Measurements from ENCODE around the gene ADM.

ADM gene

GRCh38 chr11:10291801-10292638, 12.9 kb upstream of the ADM start:
- no peak for DNase-seq

DNA sequence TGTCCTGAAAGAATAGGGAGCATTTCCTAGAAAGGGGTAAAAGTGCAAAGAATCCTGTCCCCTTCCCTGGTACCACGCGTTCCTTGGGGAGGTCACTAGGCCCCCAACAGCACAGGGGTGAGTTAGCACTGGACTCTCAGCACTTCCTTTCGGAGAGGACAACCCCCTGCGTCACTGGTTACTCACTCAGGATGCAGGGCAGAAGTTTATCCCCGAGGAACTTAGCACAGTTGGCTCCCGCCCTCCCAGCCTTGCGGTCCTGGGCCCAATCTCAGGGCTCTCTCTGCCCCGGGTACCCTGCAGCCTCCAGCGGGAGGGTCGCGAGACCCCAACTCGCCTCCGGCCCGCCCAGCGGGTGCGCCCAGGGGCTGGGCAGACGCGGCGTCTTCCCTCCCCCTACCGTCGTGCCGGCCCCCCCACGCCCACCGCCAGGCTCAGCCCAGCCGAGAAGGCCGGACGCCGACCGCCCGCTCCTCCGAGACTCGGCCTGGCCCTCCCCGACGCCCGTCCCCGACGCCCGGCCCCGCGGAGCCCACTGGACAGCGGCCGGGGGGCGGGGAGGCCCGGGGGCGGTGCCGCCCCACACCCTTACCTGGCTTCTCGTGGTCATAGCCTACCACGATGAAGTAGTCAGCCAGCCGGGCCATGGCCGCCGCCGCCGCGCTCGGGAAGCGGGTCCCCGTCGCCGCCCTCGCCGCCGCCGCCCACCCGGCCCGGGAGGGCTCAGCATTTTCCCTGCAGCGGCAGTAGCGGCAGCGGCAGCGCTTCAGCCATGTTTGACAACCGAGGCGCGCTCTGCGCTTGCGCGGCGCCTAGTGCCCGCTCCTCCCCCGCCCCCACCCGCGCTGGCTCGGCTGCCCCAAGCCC, 11.2 kb upstream of the ADM start, which contains the start of gene SBF2:
Gene SBF2 (minus strand): TSS at position 797 of the 867 bp plus-strand sequence. CDS start 150 bp downstream, at position 647.
- DNase-seq, result no peak

DNA sequence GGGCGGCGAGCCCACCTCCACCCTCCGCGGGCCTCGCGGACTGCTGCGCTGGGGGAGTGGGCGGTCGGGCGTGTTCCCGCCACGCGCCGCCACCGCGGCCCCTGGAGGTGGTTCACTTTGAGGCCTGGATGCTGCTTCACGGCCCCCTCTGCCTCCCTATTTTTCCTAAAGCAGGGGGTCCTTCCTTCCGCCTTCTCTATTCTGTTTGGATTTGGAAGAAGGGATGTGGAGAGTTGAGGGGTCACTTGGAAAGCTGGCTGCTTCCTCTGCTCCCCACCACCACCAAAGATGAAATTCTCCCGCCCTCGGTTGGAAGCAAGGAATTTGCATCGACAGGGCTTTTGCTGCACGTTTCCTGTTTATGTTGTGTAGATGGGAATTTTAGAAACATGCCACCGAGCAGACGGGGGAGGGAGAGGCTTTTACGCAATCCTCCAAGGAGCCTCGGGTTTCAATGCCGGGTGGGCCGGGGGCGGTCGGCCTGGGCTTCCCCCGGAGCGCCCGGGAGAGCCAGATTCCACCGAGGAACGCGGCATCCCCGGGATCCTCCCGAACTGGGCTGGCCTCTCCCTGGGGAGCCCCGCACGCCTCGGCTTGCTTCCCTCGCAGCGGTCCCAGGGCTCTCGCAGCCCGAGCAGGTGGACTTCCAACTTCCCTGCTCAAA, 10.5 kb upstream of the ADM start:
- DNase-seq, result no peak

- no peak for DNase-seq
These were observed 9.6 kb upstream of the ADM start for GRCh38 chr11:10295064-10295901.

- DNase-seq, result no peak
These were observed 6.5 kb upstream of the ADM start for GRCh38 chr11:10298342-10298741.

- no peak for DNase-seq
These were observed 3.1 kb upstream of the ADM start for GRCh38 chr11:10301656-10302358.

DNA sequence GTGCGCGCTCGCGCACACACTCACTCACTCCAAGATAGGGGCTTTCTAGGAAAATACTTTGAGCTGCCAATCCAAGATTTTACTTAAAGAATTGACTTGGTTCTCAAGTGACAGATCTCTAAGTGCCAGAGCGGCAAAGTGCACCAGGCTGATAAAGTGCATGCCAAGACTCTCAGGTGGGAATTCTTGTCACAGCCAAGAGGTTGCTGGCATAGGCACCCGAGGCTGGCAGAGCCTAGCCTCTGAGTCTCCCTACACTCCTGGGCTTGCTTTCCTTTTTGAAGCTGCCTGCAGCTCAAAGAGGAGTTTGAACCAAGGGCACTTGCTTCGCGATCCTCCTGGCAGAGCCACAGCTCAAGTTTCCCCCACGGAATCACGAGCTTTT, 2.5 kb upstream of the ADM start:
- DNase-seq, result no peak

- DNase-seq, result no peak
These were observed 1.9 kb upstream of the ADM start for GRCh38 chr11:10302744-10303557.

DNA sequence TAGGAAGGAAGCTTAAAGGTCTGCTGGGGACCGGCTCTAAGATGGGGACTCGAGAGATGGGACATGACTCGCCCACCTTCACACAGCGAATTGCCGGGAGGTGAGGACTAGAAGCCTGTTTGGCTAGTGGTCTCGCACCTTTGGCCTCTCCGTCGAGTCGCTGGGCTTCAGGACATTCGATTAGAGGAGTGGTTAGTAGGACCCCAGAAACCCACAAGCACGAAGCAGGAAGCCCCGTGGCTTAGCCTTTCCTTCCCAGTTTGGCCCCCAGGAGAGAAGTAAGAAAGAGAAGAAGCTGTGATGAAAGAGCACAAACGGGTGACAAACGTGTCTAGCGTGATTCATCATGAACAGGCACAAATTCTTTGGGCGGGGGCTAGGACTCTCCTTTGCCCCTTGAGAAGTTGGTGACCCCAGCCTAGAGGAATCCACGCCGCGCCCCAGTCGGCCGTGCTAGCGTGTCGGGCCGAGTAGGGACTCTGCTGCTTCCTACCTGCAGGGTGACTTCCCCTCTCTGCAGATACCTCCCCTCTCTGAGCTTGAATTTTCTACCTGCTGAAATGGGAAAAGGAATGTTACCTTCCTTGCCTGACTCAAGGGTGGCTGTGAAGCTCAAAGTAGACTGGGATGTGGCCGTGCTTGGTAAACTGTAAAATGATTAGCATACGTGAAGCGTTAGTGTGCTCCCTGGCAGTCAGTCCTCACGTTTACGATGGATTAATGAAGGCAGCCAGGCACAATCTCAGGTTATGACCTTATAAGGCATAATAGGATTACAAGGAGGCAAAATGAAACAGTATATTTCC, 1.1 kb upstream of the ADM start:
- DNase-seq, result no peak

- no peak for DNase-seq
These were observed 540 bp downstream of the ADM start for GRCh38 chr11:10305262-10305963.

DNA sequence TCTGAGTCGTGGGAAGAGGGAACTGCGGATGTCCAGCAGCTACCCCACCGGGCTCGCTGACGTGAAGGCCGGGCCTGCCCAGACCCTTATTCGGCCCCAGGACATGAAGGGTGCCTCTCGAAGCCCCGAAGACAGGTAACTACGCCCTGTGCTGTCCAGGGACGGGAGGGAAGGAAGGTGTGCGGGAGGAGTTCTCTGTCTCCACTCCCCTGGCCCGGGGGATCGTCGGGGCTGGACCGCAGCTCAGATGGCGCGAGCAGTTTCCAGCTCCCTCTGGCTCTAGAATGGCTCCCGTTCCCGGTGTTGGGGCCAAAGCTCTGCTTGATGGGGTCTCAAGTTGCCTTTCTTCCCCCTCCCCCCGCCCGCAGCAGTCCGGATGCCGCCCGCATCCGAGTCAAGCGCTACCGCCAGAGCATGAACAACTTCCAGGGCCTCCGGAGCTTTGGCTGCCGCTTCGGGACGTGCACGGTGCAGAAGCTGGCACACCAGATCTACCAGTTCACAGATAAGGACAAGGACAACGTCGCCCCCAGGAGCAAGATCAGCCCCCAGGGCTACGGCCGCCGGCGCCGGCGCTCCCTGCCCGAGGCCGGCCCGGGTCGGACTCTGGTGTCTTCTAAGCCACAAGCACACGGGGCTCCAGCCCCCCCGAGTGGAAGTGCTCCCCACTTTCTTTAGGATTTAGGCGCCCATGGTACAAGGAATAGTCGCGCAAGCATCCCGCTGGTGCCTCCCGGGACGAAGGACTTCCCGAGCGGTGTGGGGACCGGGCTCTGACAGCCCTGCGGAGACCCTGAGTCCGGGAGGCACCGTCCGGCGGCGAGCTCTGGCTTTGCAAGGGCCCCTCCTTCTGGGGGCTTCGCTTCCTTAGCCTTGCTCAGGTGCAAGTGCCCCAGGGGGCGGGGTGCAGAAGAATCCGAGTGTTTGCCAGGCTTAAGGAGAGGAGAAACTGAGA, 1.4 kb downstream of the ADM start:
- no peak for DNase-seq

DNA sequence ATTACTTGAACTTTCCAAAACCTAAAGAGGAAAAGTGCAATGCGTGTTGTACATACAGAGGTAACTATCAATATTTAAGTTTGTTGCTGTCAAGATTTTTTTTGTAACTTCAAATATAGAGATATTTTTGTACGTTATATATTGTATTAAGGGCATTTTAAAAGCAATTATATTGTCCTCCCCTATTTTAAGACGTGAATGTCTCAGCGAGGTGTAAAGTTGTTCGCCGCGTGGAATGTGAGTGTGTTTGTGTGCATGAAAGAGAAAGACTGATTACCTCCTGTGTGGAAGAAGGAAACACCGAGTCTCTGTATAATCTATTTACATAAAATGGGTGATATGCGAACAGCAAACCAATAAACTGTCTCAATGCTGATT, 2.1 kb downstream of the ADM start:
- no peak for DNase-seq

DNA sequence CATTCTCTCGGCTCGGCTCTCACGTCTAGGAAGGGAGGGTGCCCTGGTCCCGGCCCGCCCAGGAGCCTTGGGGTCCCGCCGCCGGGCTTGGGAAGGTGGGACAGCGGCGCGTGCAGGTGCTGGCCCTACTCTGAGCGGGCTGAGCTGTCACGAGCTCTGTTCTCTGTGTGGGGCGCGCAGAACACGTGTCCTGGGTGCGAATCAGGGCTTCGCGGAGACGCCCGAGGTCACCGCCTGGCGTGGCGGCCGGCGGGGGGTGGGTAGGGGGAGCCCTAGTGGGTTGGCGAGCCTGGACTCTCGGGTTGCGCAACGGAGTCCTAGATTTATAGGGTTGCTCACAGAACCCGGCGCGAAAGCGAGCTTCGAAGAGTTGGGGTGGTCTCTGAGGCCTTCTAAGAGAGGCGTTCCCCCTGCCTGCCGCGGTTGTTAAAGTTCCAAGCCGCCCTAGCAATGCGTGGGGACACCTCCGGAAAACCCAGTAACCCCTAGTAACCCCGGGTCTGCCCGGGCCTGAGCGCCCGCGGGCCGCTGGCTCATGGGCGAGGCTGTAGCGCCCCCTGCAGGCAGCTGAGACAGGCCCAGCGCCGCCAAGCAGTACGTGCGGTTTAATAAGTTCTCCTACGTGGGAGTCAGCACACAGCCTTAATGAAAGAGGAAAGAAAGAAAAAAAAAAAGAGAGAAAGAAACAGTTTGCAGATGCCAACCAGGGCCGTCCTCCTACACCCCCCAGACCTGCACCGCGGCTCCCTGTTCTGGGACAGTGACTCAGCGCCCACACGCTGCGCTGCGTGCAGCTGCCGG, 2.7 kb downstream of the ADM start:
- DNase-seq, result peak; percentile 28

DNA sequence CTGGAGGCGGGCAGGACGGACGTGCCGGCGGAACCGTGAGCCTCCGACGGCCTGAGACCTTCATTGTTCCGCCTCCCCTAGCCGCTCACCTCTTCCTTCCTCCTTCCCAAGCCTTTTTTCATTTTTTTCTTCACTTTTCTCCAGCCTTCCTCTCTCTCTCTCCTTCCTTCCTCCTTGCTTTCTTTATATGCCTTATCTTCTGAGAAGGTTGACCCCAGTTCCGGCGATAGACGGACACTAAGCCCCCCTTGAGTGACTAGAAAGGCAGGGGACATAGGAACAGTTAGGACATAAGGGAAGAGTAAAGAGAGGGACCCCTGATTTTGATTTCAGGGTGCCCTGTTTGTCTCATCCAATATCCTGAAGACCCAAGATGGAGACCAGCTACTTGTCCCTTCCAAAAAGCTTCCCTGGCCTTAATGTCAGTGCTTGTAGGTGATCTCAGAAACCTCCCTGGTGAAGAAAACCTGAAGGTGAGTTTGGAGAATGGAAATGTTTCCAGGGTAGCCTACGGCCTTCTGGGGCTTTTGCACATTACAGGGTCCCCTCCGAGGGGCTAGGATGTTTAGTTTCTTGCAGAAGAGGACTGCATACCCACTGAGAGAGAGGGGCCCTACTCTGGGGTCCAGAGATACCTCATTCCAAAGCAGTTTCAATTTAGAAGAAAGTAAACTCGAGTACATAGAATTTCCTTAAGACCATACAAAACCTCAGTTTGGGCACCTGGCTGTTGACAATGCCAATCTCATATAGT, 3.5 kb downstream of the ADM start:
- no peak for DNase-seq

DNA sequence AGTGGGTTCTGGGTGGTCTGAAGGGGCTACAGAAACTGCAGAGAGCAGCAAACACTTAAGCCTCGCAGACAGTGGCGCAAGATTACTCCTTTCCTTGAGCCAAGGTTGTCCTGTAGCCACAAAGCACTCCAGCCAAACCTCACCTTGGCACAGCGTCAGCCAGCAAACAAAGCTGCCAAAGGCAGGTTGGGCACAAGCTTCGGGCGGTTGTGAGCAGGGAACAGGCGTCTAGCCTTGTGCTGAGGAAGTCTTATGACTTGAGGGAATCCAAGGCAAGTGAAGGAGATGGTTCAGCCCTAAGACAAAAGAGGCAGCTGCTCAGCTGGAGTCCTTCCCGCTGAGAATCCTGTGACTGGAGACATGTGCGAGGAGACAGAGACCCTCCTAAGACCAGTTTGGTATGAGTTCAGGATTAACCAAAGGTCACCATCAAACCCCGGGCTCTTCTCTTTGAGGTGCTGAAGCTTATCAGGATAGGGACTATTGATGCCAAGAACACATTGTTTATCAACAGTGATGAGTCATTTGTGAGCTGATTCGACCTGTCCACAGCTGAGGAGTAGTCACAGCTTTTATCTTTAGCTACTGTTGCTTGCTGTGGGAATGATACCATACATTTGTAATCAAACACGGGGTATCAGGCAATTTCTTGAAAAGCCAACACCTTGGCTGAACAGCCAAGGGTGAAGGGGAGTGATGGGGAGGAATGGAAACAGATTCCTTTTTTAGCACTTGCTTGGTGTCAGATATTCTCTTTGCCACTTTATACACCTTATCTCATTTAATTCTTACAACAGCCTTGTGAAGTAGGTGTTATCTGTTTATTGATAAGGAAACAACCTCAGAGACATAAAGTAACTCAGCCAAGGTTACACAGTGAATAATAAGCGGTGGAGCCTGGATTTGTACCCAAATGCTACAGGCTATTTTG, 4.6 kb downstream of the ADM start:
- no peak for DNase-seq

Data from SHP77 treated with DMSO at 0.1 percent for 48 hours (cell line).